HG03064 (cell line): ENCODE results near the gene WDR55.
A peak's percentile ranks its signal among the peaks of the same experiment; 100 is the strongest.
"Not testable (repeated sequence)": the region's sequence is repeated elsewhere in the genome, so short reads cannot be mapped to it uniquely, and the experiment has no call there.

Source experiments
- ATAC-seq: cut with Tn5 transposase; IDR thresholded peaks from one replicate; pipeline ENCODE4 v1.9.1; 2021; ENCODE audit warnings: low read depth; ENCODE audit not compliant: unreplicated experiment

Gene WDR55

GRCh38 chr5:140642718-140643117 lies 22.0 kb upstream of the WDR55 start:
- no peak for ATAC-seq

- no peak for ATAC-seq
These were observed 17.7 kb upstream of the WDR55 start for GRCh38 chr5:140647042-140647419.

GRCh38 chr5:140658870-140659269 lies 5.8 kb upstream of the WDR55 start:
- ATAC-seq, result no peak

GRCh38 chr5:140660371-140660770 lies 4.3 kb upstream of the WDR55 start:
- not testable (repeated sequence) for ATAC-seq

- ATAC-seq, result no peak
These were observed 710 bp upstream of the WDR55 start for GRCh38 chr5:140664030-140664358.

- not testable (repeated sequence) for ATAC-seq
These were observed 6.3 kb downstream of the WDR55 start for GRCh38 chr5:140671035-140671434.

GRCh38 chr5:140671472-140672125 lies 6.9 kb downstream of the WDR55 start:
- no peak for ATAC-seq

- no peak for ATAC-seq
These were observed 7.9 kb downstream of the WDR55 start for GRCh38 chr5:140672455-140673186.

- no peak for ATAC-seq
These were observed 8.7 kb downstream of the WDR55 start, which contains the start of gene DND1 for GRCh38 chr5:140673187-140673976. TSS of gene DND1 (minus strand) at chr5:140673576. CDS start at chr5:140673542, 34 bp downstream.

- no peak for ATAC-seq
These were observed 9.5 kb downstream of the WDR55 start for GRCh38 chr5:140674211-140674610.

- ATAC-seq, result no peak
These were observed 9.9 kb downstream of the WDR55 start for GRCh38 chr5:140674629-140675028.

GRCh38 chr5:140677947-140678346 lies 13.2 kb downstream of the WDR55 start:
- ATAC-seq, result peak; percentile 61

GRCh38 chr5:140678993-140679392 lies 14.3 kb downstream of the WDR55 start:
- ATAC-seq, result no peak

- no peak for ATAC-seq
These were observed 25.8 kb downstream of the WDR55 start for GRCh38 chr5:140690376-140690932.

- ATAC-seq, result peak; percentile 97
These were observed 26.5 kb downstream of the WDR55 start, which contains the start of the genes HARS1 and HARS2 for GRCh38 chr5:140690941-140691924. TSS of gene HARS1 (minus strand) at chr5:140691370. CDS start at chr5:140691304, 66 bp downstream. TSS of gene HARS2 (plus strand) at chr5:140691455. CDS start at chr5:140691649, 194 bp downstream.

GRCh38 chr5:140694276-140694675 lies 29.6 kb downstream of the WDR55 start:
- ATAC-seq, result no peak

GRCh38 chr5:140696891-140697492 lies 32.3 kb downstream of the WDR55 start:
- no peak for ATAC-seq

GRCh38 chr5:140700177-140701144 lies 35.8 kb downstream of the WDR55 start, which contains the start of gene ZMAT2:
TSS of gene ZMAT2 (plus strand) at chr5:140700447. CDS start at chr5:140700461, 14 bp downstream.
- ATAC-seq, result peak; percentile 91
